ENCODE measurements around the gene CDC34. TPM values are rescaled to one million over a fixed set of nuclear protein-coding genes. Genes with fewer than 3 reads are reported as not detected.

The CDC34 gene
- total RNA-seq, 1 experiment from 2014 or later, result 113 TPM

DNA sequence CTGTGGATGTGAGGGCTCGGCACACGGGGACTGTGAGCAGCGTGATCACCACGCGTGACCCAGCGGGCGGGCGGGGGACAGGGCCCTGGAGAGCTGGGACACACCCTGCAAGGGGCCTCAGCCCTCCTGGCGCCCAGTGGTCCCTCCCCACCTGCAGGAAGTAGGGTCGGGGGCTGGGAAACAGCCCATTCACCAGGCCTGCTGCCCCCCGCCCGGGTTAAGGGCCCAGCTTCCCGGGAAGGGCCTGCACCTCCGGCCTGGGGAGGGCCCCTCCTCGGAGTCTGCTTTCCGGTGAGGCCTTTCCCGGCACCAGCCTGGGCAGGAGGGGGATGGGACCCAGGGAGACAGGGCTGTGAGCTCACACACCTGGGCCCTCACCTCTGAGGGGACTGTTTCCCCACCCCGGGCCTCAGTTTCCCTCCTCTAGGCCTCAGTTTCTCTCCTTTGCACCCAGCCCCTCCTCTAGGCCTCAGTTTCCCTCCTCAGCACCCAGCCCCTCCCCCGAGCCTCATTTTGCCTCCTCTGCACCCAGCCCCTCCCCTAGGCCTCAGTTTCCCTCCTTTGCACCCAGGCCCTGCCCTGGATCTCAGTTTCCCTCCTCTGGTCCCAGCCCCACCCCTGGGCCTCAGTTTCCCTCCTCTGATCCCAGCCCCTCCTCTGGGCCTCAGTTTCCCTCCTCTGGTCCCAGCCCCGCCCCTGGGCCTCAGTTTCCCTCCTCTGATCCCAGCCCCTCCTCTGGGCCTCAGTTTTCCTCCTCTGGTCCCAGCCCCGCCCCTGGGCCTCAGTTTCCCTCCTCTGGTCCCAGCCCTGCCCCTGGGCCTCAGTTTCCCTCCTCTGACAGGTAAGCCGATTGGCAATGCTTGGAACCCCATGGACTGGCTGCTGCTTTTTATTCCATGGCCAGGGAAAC lies 37.1 kb upstream of the CDC34 start:
- Histone ChIP-seq H3K4me1 (ENCODE audit: insufficient read depth, low read length, poor library complexity, severe bottlenecking) (no peaks in the 10 kb centered on the region), H3K4me3 (ENCODE audit: low read depth, low read length, poor library complexity, severe bottlenecking) (no peak overlapping the region), H3K27ac (ENCODE audit: low read depth, low read length, poor library complexity, severe bottlenecking) (no peak overlapping the region), H3K9me3 (ENCODE audit: low read depth, low read length, poor library complexity, severe bottlenecking) (no peaks in the 10 kb centered on the region), H3K36me3 (ENCODE audit: insufficient read depth, low read length, poor library complexity, severe bottlenecking) (no peaks in the 10 kb centered on the region), H3K27me3 (replicated peaks; ENCODE audit: insufficient read depth, low read depth, low read length, poor library complexity) (peaks cover 15% of the 10 kb centered on the region)
- no TSS peak for BruUV-seq (replicated peaks)
- CTCF ChIA-PET, result interaction anchor here (0.6 to 1.9 kb wide), 2 partner anchors 12 to 305 kb away, joined by 4 to 8 read pairs; no protein-coding TSS in a partner anchor
- POLR2A ChIA-PET (ENCODE audit: low non-redundant PET), result no interaction called here
- TF ChIP-seq EZH2 (IDR thresholded peaks at IDR 0.05; ENCODE audit: borderline replicate concordance, low read depth, low read length, poor library complexity, severe bottlenecking), result no peak
- TF ChIP-seq, protein P1, sequence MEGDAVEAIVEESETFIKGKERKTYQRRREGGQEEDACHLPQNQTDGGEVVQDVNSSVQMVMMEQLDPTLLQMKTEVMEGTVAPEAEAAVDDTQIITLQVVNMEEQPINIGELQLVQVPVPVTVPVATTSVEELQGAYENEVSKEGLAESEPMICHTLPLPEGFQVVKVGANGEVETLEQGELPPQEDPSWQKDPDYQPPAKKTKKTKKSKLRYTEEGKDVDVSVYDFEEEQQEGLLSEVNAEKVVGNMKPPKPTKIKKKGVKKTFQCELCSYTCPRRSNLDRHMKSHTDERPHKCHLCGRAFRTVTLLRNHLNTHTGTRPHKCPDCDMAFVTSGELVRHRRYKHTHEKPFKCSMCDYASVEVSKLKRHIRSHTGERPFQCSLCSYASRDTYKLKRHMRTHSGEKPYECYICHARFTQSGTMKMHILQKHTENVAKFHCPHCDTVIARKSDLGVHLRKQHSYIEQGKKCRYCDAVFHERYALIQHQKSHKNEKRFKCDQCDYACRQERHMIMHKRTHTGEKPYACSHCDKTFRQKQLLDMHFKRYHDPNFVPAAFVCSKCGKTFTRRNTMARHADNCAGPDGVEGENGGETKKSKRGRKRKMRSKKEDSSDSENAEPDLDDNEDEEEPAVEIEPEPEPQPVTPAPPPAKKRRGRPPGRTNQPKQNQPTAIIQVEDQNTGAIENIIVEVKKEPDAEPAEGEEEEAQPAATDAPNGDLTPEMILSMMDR (conservative IDR thresholded peaks at IDR 0.05; ENCODE audit: low read depth, low read length), result no peak
- no peak for DNase-seq (ENCODE audit: low spot score)
- intact Hi-C loops (cut with micrococcal nuclease; ENCODE audit: unreplicated experiment), result no loop called here

DNA sequence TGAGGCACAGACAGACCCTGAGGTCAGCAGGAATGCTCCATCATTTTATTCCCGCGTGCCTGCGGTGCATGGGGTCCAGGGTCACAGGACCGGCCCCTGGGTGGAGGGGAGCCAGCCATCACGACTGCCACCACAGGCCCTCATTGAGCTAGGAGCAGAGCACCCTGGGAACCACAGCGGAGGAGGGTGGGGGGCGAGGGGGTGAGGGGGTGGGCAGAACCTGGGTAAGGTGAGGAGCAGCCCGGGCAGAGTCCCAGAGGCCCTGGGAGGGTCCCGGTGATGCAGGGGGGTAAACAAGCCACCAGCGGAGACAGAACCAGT lies 36.5 kb upstream of the CDC34 start:
- no TSS peak for BruUV-seq (replicated peaks)
- Histone ChIP-seq H3K36me3 (ENCODE audit: insufficient read depth, low read length, poor library complexity, severe bottlenecking) (no peaks in the 10 kb centered on the region), H3K27me3 (replicated peaks; ENCODE audit: insufficient read depth, low read depth, low read length, poor library complexity) (peaks cover 15% of the 10 kb centered on the region), H3K4me1 (ENCODE audit: insufficient read depth, low read length, poor library complexity, severe bottlenecking) (no peaks in the 10 kb centered on the region), H3K27ac (ENCODE audit: low read depth, low read length, poor library complexity, severe bottlenecking) (no peak overlapping the region), H3K4me3 (ENCODE audit: low read depth, low read length, poor library complexity, severe bottlenecking) (no peak overlapping the region), H3K9me3 (ENCODE audit: low read depth, low read length, poor library complexity, severe bottlenecking) (no peaks in the 10 kb centered on the region)
- no peak for TF ChIP-seq EZH2 (IDR thresholded peaks at IDR 0.05; ENCODE audit: borderline replicate concordance, low read depth, low read length, poor library complexity, severe bottlenecking)
- TF ChIP-seq, protein P1 (conservative IDR thresholded peaks at IDR 0.05; ENCODE audit: low read depth, low read length), result no peak
- intact Hi-C loops (cut with micrococcal nuclease; ENCODE audit: unreplicated experiment), result no loop called here
- POLR2A ChIA-PET (ENCODE audit: low non-redundant PET), result no interaction called here
- DNase-seq (ENCODE audit: low spot score), result no peak
- CTCF ChIA-PET, result interaction anchor here (0.6 to 1.9 kb wide), 4 partner anchors 12 to 305 kb away, joined by 4 to 8 read pairs (median 4); no protein-coding TSS in a partner anchor

DNA sequence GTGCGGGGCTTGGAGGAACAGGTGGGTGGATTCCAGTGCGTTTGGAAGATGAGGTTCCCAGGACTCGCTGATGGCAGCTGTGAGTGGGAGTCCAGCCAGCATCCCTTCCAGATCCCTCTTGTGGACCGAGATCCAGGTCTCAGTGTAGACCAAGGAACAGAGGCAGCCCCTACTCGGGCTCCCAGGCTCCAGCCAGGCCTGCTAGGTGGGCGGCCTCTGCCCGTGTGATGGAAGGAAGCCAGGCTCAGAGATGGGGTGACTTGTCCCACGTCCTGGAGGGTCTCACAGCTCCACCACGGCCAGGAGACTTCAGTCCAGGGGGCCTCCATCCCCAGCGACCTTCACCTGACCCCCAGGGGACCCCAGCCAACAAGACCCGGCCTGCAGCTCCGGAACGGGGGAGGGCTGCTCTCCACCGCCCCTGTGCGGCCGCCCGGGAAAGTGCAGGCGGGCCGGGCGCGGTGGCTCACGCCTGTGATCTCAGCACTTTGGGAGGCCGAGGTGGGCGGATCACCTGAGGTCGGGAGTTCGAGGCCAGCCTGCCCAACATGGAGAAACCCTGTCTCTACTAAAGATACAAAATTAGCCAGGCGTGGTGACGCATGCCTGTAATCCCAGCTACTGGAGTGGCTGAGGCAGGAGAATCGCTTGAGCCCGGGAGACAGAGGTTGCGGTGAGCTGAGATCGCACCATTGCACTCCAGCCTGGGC lies 36.0 kb upstream of the CDC34 start:
- BruUV-seq (replicated peaks), result no TSS peak
- no peaks in the 10 kb centered on the region for H3K4me1 ChIP-seq (ENCODE audit: insufficient read depth, low read length, poor library complexity, severe bottlenecking)
- H3K27me3 ChIP-seq (replicated peaks; ENCODE audit: insufficient read depth, low read depth, low read length, poor library complexity), result peaks cover 15% of the 10 kb centered on the region
- ChIA-PET POLR2A (ENCODE audit: low non-redundant PET) (no interaction called here), CTCF (interaction anchor here (0.6 to 1.9 kb wide), 3 partner anchors 11 to 178 kb away, joined by 4 to 8 read pairs (median 5); no protein-coding TSS in a partner anchor)
- TF ChIP-seq EZH2 (IDR thresholded peaks at IDR 0.05; ENCODE audit: borderline replicate concordance, low read depth, low read length, poor library complexity, severe bottlenecking), result no peak
- TF ChIP-seq, protein P1 (conservative IDR thresholded peaks at IDR 0.05; ENCODE audit: low read depth, low read length), result peak; percentile 78
- H3K4me3 ChIP-seq (ENCODE audit: low read depth, low read length, poor library complexity, severe bottlenecking), result no peak overlapping the region
- peak; percentile 77 for DNase-seq (ENCODE audit: low spot score)
- intact Hi-C loops (cut with micrococcal nuclease; ENCODE audit: unreplicated experiment), result no loop called here
- no peak overlapping the region for H3K27ac ChIP-seq (ENCODE audit: low read depth, low read length, poor library complexity, severe bottlenecking)
- no peaks in the 10 kb centered on the region for H3K36me3 ChIP-seq (ENCODE audit: insufficient read depth, low read length, poor library complexity, severe bottlenecking)
- no peaks in the 10 kb centered on the region for H3K9me3 ChIP-seq (ENCODE audit: low read depth, low read length, poor library complexity, severe bottlenecking)

Measured in A673 (cell line).